ENCODE data around the gene ZPBP. TPM values are rescaled to one million over a fixed set of nuclear protein-coding genes. Genes with fewer than 3 reads are reported as not detected.

Gene ZPBP
- total RNA-seq, 4 donors from 2014 or later, result not detected

- TF ChIP-seq CTCF (IDR thresholded peaks at IDR 0.05; ENCODE audit: low read depth), result no peak
Observed at GRCh38 chr7:50121286-50121685, 28.2 kb upstream of the ZPBP start.

- no peak for TF ChIP-seq CTCF (IDR thresholded peaks at IDR 0.05; ENCODE audit: low read depth)
Observed at GRCh38 chr7:50119815-50120637, 27.0 kb upstream of the ZPBP start.

- no peak for TF ChIP-seq CTCF (IDR thresholded peaks at IDR 0.05; ENCODE audit: low read depth)
Observed at GRCh38 chr7:50112250-50112649, 19.2 kb upstream of the ZPBP start.

- no peak for TF ChIP-seq CTCF (IDR thresholded peaks at IDR 0.05; ENCODE audit: low read depth)
Observed at GRCh38 chr7:50101873-50102272, 8.8 kb upstream of the ZPBP start.

GRCh38 chr7:50095634-50096033 is 2.6 kb upstream of the ZPBP start:
- no peak for TF ChIP-seq CTCF (IDR thresholded peaks at IDR 0.05; ENCODE audit: low read depth)

- no peak for TF ChIP-seq CTCF (IDR thresholded peaks at IDR 0.05; ENCODE audit: low read depth)
Observed at GRCh38 chr7:50088463-50089129, 4.5 kb downstream of the ZPBP start.

- no peak for TF ChIP-seq CTCF (IDR thresholded peaks at IDR 0.05; ENCODE audit: low read depth)
Observed at GRCh38 chr7:50085344-50085743, 7.7 kb downstream of the ZPBP start.

Measured in subcutaneous adipose tissue (tissue), 4 donors.